HepG2 (cell line): ENCODE data around the gene WNK1. TPM values are rescaled to one million over a fixed set of nuclear protein-coding genes. Genes with fewer than 3 reads are reported as not detected.

ENCODE experiments used
- GTF3A ChIP-seq: sonication (generic); formaldehyde crosslinking; conservative IDR thresholded peaks from 2 replicates; pipeline ENCODE4 v1.4.0; 2020; ENCODE audit warnings: mild to moderate bottlenecking, missing genetic modification reagents
- MED1 ChIP-seq: sonication (generic); formaldehyde crosslinking; IDR thresholded peaks from 2 replicates; pipeline ENCODE4 v1.4.0; 2020; ENCODE audit warnings: missing genetic modification reagents
- MTF1 ChIP-seq: sonication (generic); formaldehyde crosslinking; IDR thresholded peaks from 2 replicates; pipeline ENCODE4 v1.5.0; 2020; ENCODE audit warnings: missing genetic modification reagents
- POLR2AphosphoS5 ChIP-seq: IDR thresholded peaks from 2 replicates; pipeline ENCODE4 v1.6.1; 2012; ENCODE audit warnings: low read depth, low read length
- SUZ12 ChIP-seq: fragments of 150-350 bp; IDR thresholded peaks from 2 replicates; pipeline ENCODE4 v1.6.1; 2014; ENCODE audit warnings: low read depth, low read length
- TBX2 ChIP-seq: sonication (generic); formaldehyde crosslinking; IDR thresholded peaks from 2 replicates; pipeline ENCODE4 v1.5.0; 2020; ENCODE audit warnings: missing genetic modification reagents, mild to moderate bottlenecking, borderline replicate concordance
- TCF12 ChIP-seq, 2 experiments: fragments of 450-650 bp in 1 of 2; sonication (generic) in 1 of 2; formaldehyde crosslinking in 1 of 2; IDR thresholded peaks; 2 replicates each; pipeline versions ENCODE4 v1.6.1 to v1.8.0; 2017 to 2022; ENCODE audit warnings: antibody characterized with exemption in 1 of 2, mild to moderate bottlenecking in 1 of 2, missing genetic modification reagents in 1 of 2, moderate library complexity in 1 of 2
- ZNF563 ChIP-seq: sonication (generic); formaldehyde crosslinking; IDR thresholded peaks from 2 replicates; pipeline ENCODE4 v1.8.0; 2022; ENCODE audit warnings: mild to moderate bottlenecking, moderate library complexity, missing genetic modification reagents
- ZNF564 ChIP-seq: sonication (generic); formaldehyde crosslinking; IDR thresholded peaks from 2 replicates; pipeline ENCODE4 v1.8.1; 2023; ENCODE audit warnings: mild to moderate bottlenecking, missing genetic modification reagents
- ZNF567 ChIP-seq: sonication (generic); formaldehyde crosslinking; IDR thresholded peaks from 2 replicates; pipeline ENCODE4 v1.8.1; 2023; ENCODE audit warnings: mild to moderate bottlenecking, missing genetic modification reagents, borderline replicate concordance
- ZNF674 ChIP-seq: sonication (generic); formaldehyde crosslinking; IDR thresholded peaks from 2 replicates; pipeline ENCODE4 v1.5.0; 2020; ENCODE audit warnings: low read depth, mild to moderate bottlenecking, missing genetic modification reagents
- polyA plus RNA-seq, 8 experiments: library from polyadenylated mRNA; depleted of rRNA in 3 of 8; stranded (reverse) in 7 of 8; unstranded in 1 of 8; fragments of >200 nt; fragmentation: Illumina TruSeq in 4 of 8; extraction: Trizol in 4 of 8; gene quantifications; 2 replicates each; pipeline versions ENCODE4 v1.2.1 to v1.2.3, GENCODE V29; 2011 to 2016; ENCODE audit warnings: low read depth in 4 of 8, missing spikeins in 1 of 8, mixed read lengths in 1 of 8; ENCODE audit not compliant: insufficient read depth in 1 of 8
- total RNA-seq, 5 experiments: library from RNA; depleted of rRNA; stranded (reverse); fragments of >200 nt; fragmentation: Illumina TruSeq; extraction: Trizol; gene quantifications; 2 replicates each; pipeline ENCODE4 v1.2.3, GENCODE V29; 2016; ENCODE audit warnings: low read depth in 1 of 5
- TF ChIP-seq, protein P1 (sequence below): sonication (generic); formaldehyde crosslinking; IDR thresholded peaks from 2 replicates; pipeline ENCODE4 v1.4.0; 2020; ENCODE audit warnings: low read depth, missing genetic modification reagents
- TF ChIP-seq, protein P2 (sequence below): sonication (generic); formaldehyde crosslinking; IDR thresholded peaks from 2 replicates; pipeline ENCODE4 v1.8.1; 2023; ENCODE audit warnings: mild to moderate bottlenecking, inconsistent platforms, moderate library complexity, missing genetic modification reagents, borderline replicate concordance
- TF ChIP-seq, protein P3 (sequence below): sonication (generic); formaldehyde crosslinking; IDR thresholded peaks from 2 replicates; pipeline ENCODE4 v1.5.0; 2020; ENCODE audit warnings: mild to moderate bottlenecking, low read depth, missing genetic modification reagents, borderline replicate concordance
- TF ChIP-seq, protein P4 (sequence below): sonication (generic); formaldehyde crosslinking; IDR thresholded peaks from 2 replicates; pipeline ENCODE4 v1.8.0; 2022; ENCODE audit warnings: mild to moderate bottlenecking, missing genetic modification reagents, borderline replicate concordance
- TF ChIP-seq, protein P5 (sequence below): sonication (generic); formaldehyde crosslinking; IDR thresholded peaks from 2 replicates; pipeline ENCODE4 v1.4.0; 2020; ENCODE audit warnings: missing genetic modification reagents

Gene WNK1
- total and polyA plus RNA-seq, 2 of the 13 experiments (the other 11 are each of a cell fraction or from before 2014, with no cell fraction given): 31.1 to 54.8 TPM

DNA sequence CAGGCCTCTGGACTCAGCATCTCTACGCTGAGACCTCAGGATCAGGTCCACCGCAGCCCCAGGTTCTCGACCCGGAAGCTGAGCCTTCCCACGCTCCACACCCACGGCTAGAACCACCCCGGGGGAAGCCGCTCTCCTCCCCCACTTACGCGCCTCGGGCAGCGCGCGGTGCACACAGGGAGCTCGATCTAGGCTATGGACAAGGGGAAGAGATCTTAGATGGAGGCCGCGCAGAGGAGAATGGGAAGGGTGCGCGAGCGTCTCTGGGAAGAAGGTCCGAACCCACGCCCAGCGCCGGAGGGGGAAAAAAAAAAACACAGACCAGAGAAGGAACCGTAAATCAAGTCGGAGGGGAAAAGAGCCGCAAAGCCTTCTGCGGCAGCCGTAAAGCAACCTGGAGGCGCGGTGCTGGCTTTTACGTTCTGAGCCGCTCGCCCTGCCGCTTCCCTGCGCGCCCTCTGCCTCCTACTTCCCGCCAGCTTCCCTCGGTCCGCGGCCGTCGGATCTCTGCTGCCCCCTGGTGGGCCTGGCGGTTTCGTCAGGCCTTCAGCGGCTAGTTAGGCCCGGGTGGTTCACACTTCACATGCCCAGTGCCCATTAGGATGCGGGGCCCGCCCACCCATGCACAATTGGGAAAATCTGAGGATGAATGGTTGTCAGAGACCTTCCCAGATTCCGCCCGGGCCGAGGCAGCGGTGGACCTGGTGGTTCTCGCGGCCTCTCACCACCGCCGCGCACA is 197.2 kb downstream of the WNK1 start, which contains the start of gene RAD52 (continued):
- TF ChIP-seq, protein P1, sequence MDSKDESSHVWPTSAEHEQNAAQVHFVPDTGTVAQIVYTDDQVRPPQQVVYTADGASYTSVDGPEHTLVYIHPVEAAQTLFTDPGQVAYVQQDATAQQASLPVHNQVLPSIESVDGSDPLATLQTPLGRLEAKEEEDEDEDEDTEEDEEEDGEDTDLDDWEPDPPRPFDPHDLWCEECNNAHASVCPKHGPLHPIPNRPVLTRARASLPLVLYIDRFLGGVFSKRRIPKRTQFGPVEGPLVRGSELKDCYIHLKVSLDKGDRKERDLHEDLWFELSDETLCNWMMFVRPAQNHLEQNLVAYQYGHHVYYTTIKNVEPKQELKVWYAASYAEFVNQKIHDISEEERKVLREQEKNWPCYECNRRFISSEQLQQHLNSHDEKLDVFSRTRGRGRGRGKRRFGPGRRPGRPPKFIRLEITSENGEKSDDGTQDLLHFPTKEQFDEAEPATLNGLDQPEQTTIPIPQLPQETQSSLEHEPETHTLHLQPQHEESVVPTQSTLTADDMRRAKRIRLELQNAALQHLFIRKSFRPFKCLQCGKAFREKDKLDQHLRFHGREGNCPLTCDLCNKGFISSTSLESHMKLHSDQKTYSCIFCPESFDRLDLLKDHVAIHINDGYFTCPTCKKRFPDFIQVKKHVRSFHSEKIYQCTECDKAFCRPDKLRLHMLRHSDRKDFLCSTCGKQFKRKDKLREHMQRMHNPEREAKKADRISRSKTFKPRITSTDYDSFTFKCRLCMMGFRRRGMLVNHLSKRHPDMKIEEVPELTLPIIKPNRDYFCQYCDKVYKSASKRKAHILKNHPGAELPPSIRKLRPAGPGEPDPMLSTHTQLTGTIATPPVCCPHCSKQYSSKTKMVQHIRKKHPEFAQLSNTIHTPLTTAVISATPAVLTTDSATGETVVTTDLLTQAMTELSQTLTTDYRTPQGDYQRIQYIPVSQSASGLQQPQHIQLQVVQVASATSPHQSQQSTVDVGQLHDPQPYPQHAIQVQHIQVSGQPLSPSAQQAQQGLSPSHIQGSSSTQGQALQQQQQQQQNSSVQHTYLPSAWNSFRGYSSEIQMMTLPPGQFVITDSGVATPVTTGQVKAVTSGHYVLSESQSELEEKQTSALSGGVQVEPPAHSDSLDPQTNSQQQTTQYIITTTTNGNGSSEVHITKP: peak; percentile 82; the same call in 1 of the 2 replicates
- TF ChIP-seq GTF3A (CRISPR knock-in tag) (peak; percentile 83; the same call in 1 of the 2 replicates), ZNF564 (CRISPR knock-in tag) (0 out of 2 replicates have a peak, but pooled peaks have one; percentile 26), ZNF674 (CRISPR knock-in tag) (no peak), ZNF563 (peak; percentile 1; the same call in 1 of the 2 replicates), SUZ12 (no peak), MTF1 (CRISPR knock-in tag) (no peak), TCF12 (IDR thresholded peaks at IDR 0.05) (no peak), TCF12 (CRISPR knock-in tag; IDR thresholded peaks at IDR 0.05) (0 out of 2 replicates have a peak, but pooled peaks have one; percentile 53), POLR2AphosphoS5 (peak; percentile 96), TBX2 (peak; percentile 74), MED1 (CRISPR knock-in tag) (peak; percentile 78), ZNF567 (CRISPR knock-in tag) (peak; percentile 24; the same call in 1 of the 2 replicates)
- TF ChIP-seq, protein P2, sequence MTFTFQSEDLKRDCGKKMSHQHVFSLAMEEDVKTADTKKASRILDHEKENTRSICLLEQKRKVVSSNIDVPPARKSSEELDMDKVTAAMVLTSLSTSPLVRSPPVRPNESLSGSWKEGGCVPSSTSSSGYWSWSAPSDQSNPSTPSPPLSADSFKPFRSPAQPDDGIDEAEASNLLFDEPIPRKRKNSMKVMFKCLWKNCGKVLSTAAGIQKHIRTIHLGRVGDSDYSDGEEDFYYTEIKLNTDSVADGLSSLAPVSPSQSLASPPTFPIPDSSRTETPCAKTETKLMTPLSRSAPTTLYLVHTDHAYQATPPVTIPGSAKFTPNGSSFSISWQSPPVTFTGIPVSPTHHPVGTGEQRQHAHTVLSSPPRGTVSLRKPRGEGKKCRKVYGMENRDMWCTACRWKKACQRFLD (CRISPR knock-in tag): no peak
- TF ChIP-seq, protein P3, sequence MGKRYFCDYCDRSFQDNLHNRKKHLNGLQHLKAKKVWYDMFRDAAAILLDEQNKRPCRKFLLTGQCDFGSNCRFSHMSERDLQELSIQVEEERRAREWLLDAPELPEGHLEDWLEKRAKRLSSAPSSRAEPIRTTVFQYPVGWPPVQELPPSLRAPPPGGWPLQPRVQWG (CRISPR knock-in tag): no peak
- TF ChIP-seq, protein P4, sequence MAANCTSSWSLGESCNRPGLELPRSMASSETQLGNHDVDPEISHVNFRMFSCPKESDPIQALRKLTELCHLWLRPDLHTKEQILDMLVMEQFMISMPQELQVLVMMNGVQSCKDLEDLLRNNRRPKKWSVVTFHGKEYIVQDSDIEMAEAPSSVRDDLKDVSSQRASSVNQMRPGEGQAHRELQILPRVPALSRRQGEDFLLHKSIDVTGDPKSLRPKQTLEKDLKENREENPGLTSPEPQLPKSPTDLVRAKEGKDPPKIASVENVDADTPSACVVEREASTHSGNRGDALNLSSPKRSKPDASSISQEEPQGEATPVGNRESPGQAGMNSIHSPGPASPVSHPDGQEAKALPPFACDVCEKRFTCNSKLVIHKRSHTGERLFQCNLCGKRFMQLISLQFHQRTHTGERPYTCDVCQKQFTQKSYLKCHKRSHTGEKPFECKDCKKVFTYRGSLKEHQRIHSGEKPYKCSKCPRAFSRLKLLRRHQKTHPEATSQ (CRISPR knock-in tag): peak; percentile 24; the same call in 1 of the 2 replicates
- TF ChIP-seq, protein P5, sequence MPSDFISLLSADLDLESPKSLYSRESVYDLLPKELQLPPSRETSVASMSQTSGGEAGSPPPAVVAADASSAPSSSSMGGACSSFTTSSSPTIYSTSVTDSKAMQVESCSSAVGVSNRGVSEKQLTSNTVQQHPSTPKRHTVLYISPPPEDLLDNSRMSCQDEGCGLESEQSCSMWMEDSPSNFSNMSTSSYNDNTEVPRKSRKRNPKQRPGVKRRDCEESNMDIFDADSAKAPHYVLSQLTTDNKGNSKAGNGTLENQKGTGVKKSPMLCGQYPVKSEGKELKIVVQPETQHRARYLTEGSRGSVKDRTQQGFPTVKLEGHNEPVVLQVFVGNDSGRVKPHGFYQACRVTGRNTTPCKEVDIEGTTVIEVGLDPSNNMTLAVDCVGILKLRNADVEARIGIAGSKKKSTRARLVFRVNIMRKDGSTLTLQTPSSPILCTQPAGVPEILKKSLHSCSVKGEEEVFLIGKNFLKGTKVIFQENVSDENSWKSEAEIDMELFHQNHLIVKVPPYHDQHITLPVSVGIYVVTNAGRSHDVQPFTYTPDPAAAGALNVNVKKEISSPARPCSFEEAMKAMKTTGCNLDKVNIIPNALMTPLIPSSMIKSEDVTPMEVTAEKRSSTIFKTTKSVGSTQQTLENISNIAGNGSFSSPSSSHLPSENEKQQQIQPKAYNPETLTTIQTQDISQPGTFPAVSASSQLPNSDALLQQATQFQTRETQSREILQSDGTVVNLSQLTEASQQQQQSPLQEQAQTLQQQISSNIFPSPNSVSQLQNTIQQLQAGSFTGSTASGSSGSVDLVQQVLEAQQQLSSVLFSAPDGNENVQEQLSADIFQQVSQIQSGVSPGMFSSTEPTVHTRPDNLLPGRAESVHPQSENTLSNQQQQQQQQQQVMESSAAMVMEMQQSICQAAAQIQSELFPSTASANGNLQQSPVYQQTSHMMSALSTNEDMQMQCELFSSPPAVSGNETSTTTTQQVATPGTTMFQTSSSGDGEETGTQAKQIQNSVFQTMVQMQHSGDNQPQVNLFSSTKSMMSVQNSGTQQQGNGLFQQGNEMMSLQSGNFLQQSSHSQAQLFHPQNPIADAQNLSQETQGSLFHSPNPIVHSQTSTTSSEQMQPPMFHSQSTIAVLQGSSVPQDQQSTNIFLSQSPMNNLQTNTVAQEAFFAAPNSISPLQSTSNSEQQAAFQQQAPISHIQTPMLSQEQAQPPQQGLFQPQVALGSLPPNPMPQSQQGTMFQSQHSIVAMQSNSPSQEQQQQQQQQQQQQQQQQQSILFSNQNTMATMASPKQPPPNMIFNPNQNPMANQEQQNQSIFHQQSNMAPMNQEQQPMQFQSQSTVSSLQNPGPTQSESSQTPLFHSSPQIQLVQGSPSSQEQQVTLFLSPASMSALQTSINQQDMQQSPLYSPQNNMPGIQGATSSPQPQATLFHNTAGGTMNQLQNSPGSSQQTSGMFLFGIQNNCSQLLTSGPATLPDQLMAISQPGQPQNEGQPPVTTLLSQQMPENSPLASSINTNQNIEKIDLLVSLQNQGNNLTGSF (CRISPR knock-in tag): no peak
